Fibroblast of mammary gland (primary cell): ENCODE results near the gene CDH4.
A peak's percentile ranks its signal among the peaks of the same experiment; 100 is the strongest.

Source experiments
- DNase-seq: peaks from one replicate; pipeline ENCODE4 v3.0.0-alpha.2; 2010; ENCODE audit warnings: low read depth
- H3K4me3 ChIP-seq: 2 replicates; pipeline ENCODE4 v1.5.1; 2011; ENCODE audit warnings: low read depth, mild to moderate bottlenecking, low read length, moderate library complexity; ENCODE audit not compliant: control insufficient read depth
- TF ChIP-seq, protein P1 (sequence below): conservative IDR thresholded peaks from 2 replicates; pipeline ENCODE4 v1.5.1; 2011; ENCODE audit warnings: low read depth, low read length, inconsistent platforms; ENCODE audit not compliant: control insufficient read depth, insufficient read depth

The CDH4 gene

GRCh38 chr20:61297986-61298385, 45.9 kb downstream of the CDH4 start:
- no peak overlapping the region for H3K4me3 ChIP-seq
- TF ChIP-seq, protein P1, sequence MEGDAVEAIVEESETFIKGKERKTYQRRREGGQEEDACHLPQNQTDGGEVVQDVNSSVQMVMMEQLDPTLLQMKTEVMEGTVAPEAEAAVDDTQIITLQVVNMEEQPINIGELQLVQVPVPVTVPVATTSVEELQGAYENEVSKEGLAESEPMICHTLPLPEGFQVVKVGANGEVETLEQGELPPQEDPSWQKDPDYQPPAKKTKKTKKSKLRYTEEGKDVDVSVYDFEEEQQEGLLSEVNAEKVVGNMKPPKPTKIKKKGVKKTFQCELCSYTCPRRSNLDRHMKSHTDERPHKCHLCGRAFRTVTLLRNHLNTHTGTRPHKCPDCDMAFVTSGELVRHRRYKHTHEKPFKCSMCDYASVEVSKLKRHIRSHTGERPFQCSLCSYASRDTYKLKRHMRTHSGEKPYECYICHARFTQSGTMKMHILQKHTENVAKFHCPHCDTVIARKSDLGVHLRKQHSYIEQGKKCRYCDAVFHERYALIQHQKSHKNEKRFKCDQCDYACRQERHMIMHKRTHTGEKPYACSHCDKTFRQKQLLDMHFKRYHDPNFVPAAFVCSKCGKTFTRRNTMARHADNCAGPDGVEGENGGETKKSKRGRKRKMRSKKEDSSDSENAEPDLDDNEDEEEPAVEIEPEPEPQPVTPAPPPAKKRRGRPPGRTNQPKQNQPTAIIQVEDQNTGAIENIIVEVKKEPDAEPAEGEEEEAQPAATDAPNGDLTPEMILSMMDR = no peak
- DNase-seq = peak; percentile 87

GRCh38 chr20:61298661-61299060, 46.6 kb downstream of the CDH4 start:
- no peak overlapping the region for H3K4me3 ChIP-seq
- TF ChIP-seq, protein P1 = no peak
- DNase-seq = no peak

DNA sequence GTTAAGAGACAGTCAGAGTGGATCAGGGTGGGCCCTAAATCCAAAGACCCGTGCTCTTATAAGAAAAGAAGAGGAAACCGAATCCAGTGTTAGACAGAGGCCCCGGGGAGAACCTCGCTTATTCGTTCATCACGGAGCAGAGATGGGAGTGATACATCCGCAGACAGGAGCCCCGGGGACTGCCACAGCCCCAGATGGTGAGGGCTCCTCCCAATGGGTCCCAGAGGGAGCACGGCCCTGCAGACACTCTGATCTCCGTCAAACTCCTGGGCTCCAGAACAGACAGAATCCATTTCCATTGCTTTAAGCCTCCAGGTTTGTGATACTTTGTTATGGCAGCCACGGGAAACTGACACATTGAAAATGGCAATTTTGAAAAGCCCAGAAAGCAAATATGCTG, 47.0 kb downstream of the CDH4 start:
- TF ChIP-seq, protein P1 = no peak
- DNase-seq = no peak
- no peak overlapping the region for H3K4me3 ChIP-seq

DNA sequence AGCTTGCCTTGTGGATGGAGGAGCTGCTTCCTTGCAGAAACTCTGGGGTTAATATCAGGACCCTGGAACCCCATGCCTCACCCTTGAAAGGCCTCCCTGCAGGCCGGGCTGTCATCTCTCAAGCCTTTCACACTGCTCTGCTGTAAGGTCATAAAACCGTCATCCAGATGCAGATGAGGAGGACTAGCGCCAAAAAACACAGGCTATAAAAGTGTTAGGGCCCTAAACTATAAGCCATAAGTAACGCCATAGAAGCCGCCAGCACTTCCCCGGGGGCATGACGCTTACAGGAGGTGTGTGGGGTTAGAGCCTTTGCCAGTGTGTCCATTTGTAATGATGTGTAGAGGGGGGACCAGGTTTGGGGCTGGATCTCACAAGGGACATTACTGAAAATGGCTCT, 47.6 kb downstream of the CDH4 start:
- DNase-seq = no peak
- TF ChIP-seq, protein P1 = no peak
- H3K4me3 ChIP-seq = no peak overlapping the region

GRCh38 chr20:61300293-61300692, 48.2 kb downstream of the CDH4 start:
- TF ChIP-seq, protein P1 = no peak
- no peak overlapping the region for H3K4me3 ChIP-seq
- DNase-seq = no peak

DNA sequence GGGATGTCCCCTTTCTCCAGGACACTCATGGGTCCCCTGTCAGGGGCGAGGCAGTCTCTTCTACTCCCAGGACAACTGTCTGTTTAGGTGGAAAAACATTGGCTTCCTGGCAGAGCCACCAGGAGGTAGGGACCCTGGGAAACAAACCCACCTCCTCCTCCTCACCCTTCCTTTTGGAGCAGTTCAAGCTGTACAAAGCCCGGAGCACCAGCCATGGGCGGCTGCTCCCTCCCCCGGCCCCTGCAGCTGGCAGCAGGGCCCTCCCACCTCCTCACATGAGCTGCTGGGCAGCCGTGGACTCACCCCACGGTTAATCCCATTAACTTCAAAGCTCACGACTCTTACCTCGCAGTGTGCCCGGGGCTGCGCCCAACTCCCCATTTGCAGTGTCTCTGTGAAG, 48.6 kb downstream of the CDH4 start:
- no peak overlapping the region for H3K4me3 ChIP-seq
- TF ChIP-seq, protein P1 = no peak
- DNase-seq = no peak
